Common myeloid progenitor, CD34-positive (primary cell): Measurements from ENCODE around the gene HORMAD2.
A peak's percentile ranks its signal among the peaks of the same experiment; 100 is the strongest.

Source experiments
- CTCF ChIA-PET: fragments of 350-600 bp; sonication (Branson Sonifier 250); formaldehyde crosslinking; loops from one replicate; lab custom pipeline; 2021; ENCODE audit warnings: antibody characterized with exemption; lab: Charles Lee
- POLR2A ChIA-PET: fragments of 350-600 bp; sonication (Branson Sonifier 250); formaldehyde crosslinking; loops from one replicate; lab custom pipeline; 2021; ENCODE audit warnings: antibody characterized with exemption; lab: Charles Lee
- DNase-seq, 3 donors: peaks; one replicate each; pipeline versions ENCODE4 v3.0.0 to v3.0.0-alpha.2; 2013
- H3K27ac ChIP-seq, 2 experiments: 1 replicate in 1 of 2; 2 replicates in 1 of 2; pipeline ENCODE4 v1.7.0; 2013; ENCODE audit warnings: inconsistent platforms in 2 of 2, low read length in 2 of 2, mild to moderate bottlenecking in 2 of 2, low read depth in 1 of 2, moderate library complexity in 1 of 2; ENCODE audit not compliant: severe bottlenecking in 2 of 2, insufficient read depth in 1 of 2, poor library complexity in 1 of 2
- H3K27me3 ChIP-seq, 5 experiments: replicated peaks in 2 of 5; 1 replicate in 3 of 5; 2 replicates in 2 of 5; pipeline versions ENCODE4 v1.6.1 to v1.7.0; 2013; ENCODE audit warnings: low read length in 4 of 5, mild to moderate bottlenecking in 2 of 5, moderate library complexity in 2 of 5, inconsistent platforms in 1 of 5; ENCODE audit not compliant: insufficient read depth in 5 of 5, control insufficient read depth in 4 of 5
- H3K36me3 ChIP-seq, 4 experiments: 1 replicate in 2 of 4; 2 replicates in 2 of 4; pipeline versions ENCODE4 v1.6.1 to v1.7.0; 2013; ENCODE audit warnings: low read length in 3 of 4, control low read depth in 1 of 4, mild to moderate bottlenecking in 1 of 4; ENCODE audit not compliant: control insufficient read depth in 4 of 4, insufficient read depth in 4 of 4
- H3K4me1 ChIP-seq, 4 experiments: 1 replicate in 3 of 4; 2 replicates in 1 of 4; pipeline versions ENCODE4 v1.6.1 to v1.7.1; 2013; ENCODE audit warnings: low read length in 3 of 4, mild to moderate bottlenecking in 3 of 4, control low read depth in 1 of 4, inconsistent platforms in 1 of 4, moderate library complexity in 1 of 4; ENCODE audit not compliant: control insufficient read depth in 4 of 4, insufficient read depth in 4 of 4; ENCODE audit errors: control extremely low read depth in 1 of 4
- H3K4me3 ChIP-seq, 7 experiments: 1 replicate in 4 of 7; 2 replicates in 3 of 7; pipeline versions ENCODE4 v1.5.1 to v1.7.0; 2013; ENCODE audit warnings: mild to moderate bottlenecking in 7 of 7, low read length in 6 of 7, moderate library complexity in 6 of 7, inconsistent platforms in 2 of 7, low read depth in 2 of 7, control low read depth in 1 of 7; ENCODE audit not compliant: insufficient read depth in 4 of 7, control insufficient read depth in 1 of 7; ENCODE audit errors: extremely low read depth in 1 of 7
- H3K9me3 ChIP-seq, 5 experiments: 1 replicate in 4 of 5; 2 replicates in 1 of 5; pipeline versions ENCODE4 v1.6.1 to v1.7.1; 2013; ENCODE audit warnings: low read length in 4 of 5, mild to moderate bottlenecking in 2 of 5, inconsistent platforms in 1 of 5, low read depth in 1 of 5, moderate library complexity in 1 of 5; ENCODE audit not compliant: control insufficient read depth in 4 of 5, insufficient read depth in 2 of 5; ENCODE audit errors: control extremely low read depth in 1 of 5
- WGBS: methylation state at CpG from one replicate; pipeline ENCODE4 v1.1.5; 2013; ENCODE audit not compliant: insufficient coverage; 5-methylcytosine and 5-hydroxymethylcytosine counted together

HORMAD2 gene

GRCh38 chr22:30128511-30128910 lies 48.2 kb downstream of the HORMAD2 start:
- ChIA-PET CTCF (no interaction called here), POLR2A (no interaction called here)

GRCh38 chr22:30129636-30130035 lies 49.4 kb downstream of the HORMAD2 start:
- Histone ChIP-seq H3K27me3 (no peaks in the 10 kb centered on the region), H3K36me3 (no peaks in the 10 kb centered on the region), H3K9me3 (no peaks in the 10 kb centered on the region), H3K4me3 (no peak overlapping the region), H3K27ac (no peak overlapping the region), H3K4me1 (peaks cover 0 to 5% (median under 1%) of the 10 kb centered on the region in 4 experiments)
- no peak for DNase-seq
- CTCF ChIA-PET, result interaction anchor here (1.2 kb wide), 1 partner anchor 12 kb away, joined by 3 read pairs; no protein-coding TSS in a partner anchor
- WGBS, result no CpG with 5 or more reads among the region's 1 CpG
- POLR2A ChIA-PET, result interaction anchor here (0.6 kb wide), 1 partner anchor 28 kb away, joined by 3 read pairs; no protein-coding TSS in a partner anchor

More at GRCh38 chr22:30128511-30128910, 48.2 kb downstream of the HORMAD2 start:
- no peak overlapping the region for H3K27ac ChIP-seq
- H3K27me3 ChIP-seq, result no peaks in the 10 kb centered on the region
- H3K9me3 ChIP-seq, result no peaks in the 10 kb centered on the region
- no peak overlapping the region for H3K4me3 ChIP-seq
- no peaks in the 10 kb centered on the region for H3K36me3 ChIP-seq
- no peak for DNase-seq
- no CpG with 5 or more reads among the region's 2 CpGs for WGBS
- peaks cover 0 to 5% (median under 1%) of the 10 kb centered on the region in 4 experiments for H3K4me1 ChIP-seq

GRCh38 chr22:30132290-30132996 lies 52.2 kb downstream of the HORMAD2 start:
- peaks cover 0 to 4% (median under 1%) of the 10 kb centered on the region in 4 experiments for H3K4me1 ChIP-seq
- POLR2A ChIA-PET, result no interaction called here
- no peak overlapping the region for H3K4me3 ChIP-seq
- H3K27me3 ChIP-seq, result no peaks in the 10 kb centered on the region
- no peaks in the 10 kb centered on the region for H3K9me3 ChIP-seq
- WGBS, result 94% methylated on average over 4 of the region's 4 CpGs
- H3K27ac ChIP-seq, result no peak overlapping the region
- no peak for DNase-seq
- CTCF ChIA-PET, result interaction anchor here (1.0 kb wide), 1 partner anchor 49 kb away, joined by 3 read pairs; no protein-coding TSS in a partner anchor
- no peaks in the 10 kb centered on the region for H3K36me3 ChIP-seq

DNA sequence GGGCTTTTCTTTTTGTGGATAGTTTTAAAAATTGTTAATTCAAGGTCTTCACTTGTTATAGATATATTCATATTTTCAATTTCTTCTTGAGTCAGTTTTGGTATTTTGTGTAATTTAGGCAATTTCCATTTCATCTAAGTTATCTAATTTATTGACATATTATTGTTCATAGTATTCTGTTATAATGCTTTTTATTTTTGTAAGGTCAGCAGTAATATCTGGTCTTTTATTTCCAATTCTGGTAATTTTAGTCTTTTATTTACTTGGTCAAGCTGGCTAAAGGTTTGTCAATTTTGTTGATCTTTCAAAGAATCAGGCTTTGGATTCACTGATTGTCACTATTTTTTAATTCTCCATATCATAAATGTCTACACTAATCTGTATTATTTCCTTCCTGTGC lies 60.1 kb downstream of the HORMAD2 start:
- ChIA-PET CTCF (interaction anchor here (1.1 kb wide), 1 partner anchor 20 kb away, joined by 3 read pairs; no protein-coding TSS in a partner anchor), POLR2A (interaction anchor here (0.6 kb wide), 1 partner anchor 44 kb away, joined by 3 read pairs; no protein-coding TSS in a partner anchor)
- no peaks in the 10 kb centered on the region for H3K36me3 ChIP-seq
- H3K4me1 ChIP-seq, result no peaks in the 10 kb centered on the region
- no peak overlapping the region for H3K4me3 ChIP-seq
- H3K27me3 ChIP-seq, result no peaks in the 10 kb centered on the region
- no peak for DNase-seq
- peaks cover 4 to 25% (median 9%) of the 10 kb centered on the region in 5 experiments for H3K9me3 ChIP-seq
- H3K27ac ChIP-seq, result no peak overlapping the region

DNA sequence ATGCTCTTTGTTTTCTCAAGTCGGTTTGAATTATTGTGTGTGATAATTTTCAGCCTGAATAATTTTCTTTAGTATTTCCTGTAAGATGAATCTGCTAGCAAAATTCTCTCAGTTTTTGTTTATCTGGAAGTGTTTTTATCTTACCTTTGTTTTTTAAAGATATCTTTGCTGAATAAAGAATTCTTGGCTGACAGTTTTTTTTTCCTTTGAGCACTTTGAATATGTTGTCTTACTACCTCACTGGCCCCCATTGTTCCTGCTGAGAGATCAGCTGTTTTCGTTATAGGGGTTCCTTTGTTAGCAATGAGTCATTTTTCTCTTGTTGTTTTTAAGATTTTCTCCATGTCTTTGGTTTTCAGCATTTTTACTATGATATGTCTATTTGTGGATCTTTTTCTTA lies 63.0 kb downstream of the HORMAD2 start:
- ChIA-PET POLR2A (no interaction called here), CTCF (no interaction called here)
- Histone ChIP-seq H3K27ac (no peak overlapping the region), H3K27me3 (no peaks in the 10 kb centered on the region), H3K4me3 (no peak overlapping the region), H3K4me1 (no peaks in the 10 kb centered on the region), H3K9me3 (peaks cover 4 to 25% (median 9%) of the 10 kb centered on the region in 5 experiments), H3K36me3 (no peaks in the 10 kb centered on the region)
- peak in 2 of 3 donors; percentile 8 to 11 for DNase-seq
- no CpG with 5 or more reads among the region's 2 CpGs for WGBS

DNA sequence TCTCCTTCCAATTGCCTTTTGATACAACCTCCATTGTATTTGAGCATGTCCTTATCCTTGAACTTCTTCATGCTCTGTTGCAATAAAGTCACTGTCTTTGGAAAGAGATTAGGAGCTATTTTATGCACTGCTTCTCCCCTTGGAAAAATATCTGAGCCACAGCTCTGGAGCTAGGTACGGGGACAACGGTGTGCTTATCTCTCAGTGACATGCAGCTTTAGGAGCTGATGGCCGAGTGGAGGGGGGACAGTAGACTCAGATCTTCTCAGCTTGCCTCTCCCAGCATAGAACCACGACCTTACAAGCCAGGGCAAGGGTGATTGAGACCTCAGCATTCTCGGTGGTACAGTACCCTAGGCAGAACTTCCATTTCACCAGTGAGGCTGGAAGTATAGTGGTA lies 64.1 kb downstream of the HORMAD2 start:
- H3K4me3 ChIP-seq, result no peak overlapping the region
- H3K27me3 ChIP-seq, result no peaks in the 10 kb centered on the region
- POLR2A ChIA-PET, result no interaction called here
- H3K36me3 ChIP-seq, result no peaks in the 10 kb centered on the region
- peaks cover 4 to 29% (median 9%) of the 10 kb centered on the region in 5 experiments for H3K9me3 ChIP-seq
- H3K4me1 ChIP-seq, result no peaks in the 10 kb centered on the region
- no peak for DNase-seq
- no peak overlapping the region for H3K27ac ChIP-seq
- 92% methylated on average over 4 of the region's 5 CpGs for WGBS
- CTCF ChIA-PET, result interaction anchor here (0.9 to 1.9 kb wide), 4 partner anchors 8 to 47 kb away, joined by 3 to 6 read pairs (median 4); no protein-coding TSS in a partner anchor

DNA sequence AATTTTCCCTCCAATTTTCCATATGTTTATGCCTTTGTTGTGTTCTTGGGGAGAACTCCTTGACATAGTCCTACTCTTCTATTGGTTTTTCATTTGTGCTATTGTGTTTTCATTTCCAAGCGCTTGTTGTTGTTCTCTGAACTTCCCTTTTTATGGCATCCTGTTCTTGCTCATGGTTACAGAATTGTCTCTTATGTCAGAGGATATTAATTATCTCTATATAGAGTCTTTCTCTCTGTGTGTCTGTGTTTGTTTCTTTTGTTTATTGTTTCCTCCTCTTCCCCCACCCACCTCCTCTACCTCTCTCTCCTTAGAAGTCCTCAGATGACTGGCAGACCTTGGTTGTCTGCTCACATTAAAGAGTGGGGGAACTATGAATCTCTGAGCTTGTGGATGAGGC lies 69.9 kb downstream of the HORMAD2 start:
- Histone ChIP-seq H3K4me1 (peaks cover 0 to 12% (median 9%) of the 10 kb centered on the region in 4 experiments), H3K9me3 (peaks cover 0 to 6% (median 0%) of the 10 kb centered on the region in 5 experiments), H3K27ac (no peak overlapping the region), H3K4me3 (no peak overlapping the region), H3K27me3 (no peaks in the 10 kb centered on the region), H3K36me3 (no peaks in the 10 kb centered on the region)
- CTCF ChIA-PET, result interaction anchor here (1.0 kb wide), 1 partner anchor 42 kb away, joined by 4 read pairs; no protein-coding TSS in a partner anchor
- peak in 2 of 3 donors; percentile 50 to 71 for DNase-seq
- POLR2A ChIA-PET, result no interaction called here
- no CpG with 5 or more reads among the region's 1 CpG for WGBS
